Measurements from ENCODE around the gene ZNF410. TPM values are rescaled to one million over a fixed set of nuclear protein-coding genes. Genes with fewer than 3 reads are reported as not detected.

Gene ZNF410
- total and polyA plus RNA-seq, 5 donors from 2014 or later = 76.8 to 93.2 (median 82.6) TPM

Other genes starting within 250 kb of the ZNF410 start
- gene DNAL1, start 241.9 kb upstream of the ZNF410 start, total RNA-seq = 3.4 TPM
- gene DNAL1, start 241.9 kb upstream of the ZNF410 start, polyA plus RNA-seq = 1 to 10 TPM; 3.4 to 5.0 (median 4.1) TPM
- 42.6 TPM for gene PNMA1, start 172.5 kb upstream of the ZNF410 start, total RNA-seq
- gene PNMA1, start 172.5 kb upstream of the ZNF410 start, polyA plus RNA-seq = 10 to 100 TPM; 45.2 to 54.1 (median 51.9) TPM
- gene PTGR2, start 35.0 kb upstream of the ZNF410 start, total RNA-seq = 1.1 TPM
- 1 to 10 TPM in 3 of 4 donors, under 1 TPM in 1; 0.98 to 2.8 (median 1.3) TPM for gene PTGR2, start 35.0 kb upstream of the ZNF410 start, polyA plus RNA-seq
- gene FAM161B, start 63.2 kb downstream of the ZNF410 start, total RNA-seq = 4.6 TPM
- gene FAM161B, start 63.2 kb downstream of the ZNF410 start, polyA plus RNA-seq = 1 to 10 TPM; 1.0 to 2.0 (median 1.5) TPM
- gene COQ6, start 63.4 kb downstream of the ZNF410 start, total RNA-seq = 26.6 TPM
- gene COQ6, start 63.4 kb downstream of the ZNF410 start, polyA plus RNA-seq = 10 to 100 TPM; 12.7 to 29.5 (median 22.2) TPM
- gene ENTPD5, start 132.4 kb downstream of the ZNF410 start, total RNA-seq = 8.0 TPM
- 1 to 10 TPM; 2.9 to 3.9 (median 3.4) TPM for gene ENTPD5, start 132.4 kb downstream of the ZNF410 start, polyA plus RNA-seq
- 1.6 TPM for gene BBOF1, start 132.5 kb downstream of the ZNF410 start, total RNA-seq
- gene BBOF1, start 132.5 kb downstream of the ZNF410 start, polyA plus RNA-seq = 1 to 10 TPM in 2 of 4 donors, under 1 TPM in 2; 0.59 to 2.4 (median 1.3) TPM
- gene ALDH6A1, start 197.6 kb downstream of the ZNF410 start, total RNA-seq = 8.5 TPM
- 10 to 100 TPM; 22.0 to 31.1 (median 23.2) TPM for gene ALDH6A1, start 197.6 kb downstream of the ZNF410 start, polyA plus RNA-seq
- 11.1 TPM for gene LIN52, start 198.1 kb downstream of the ZNF410 start, total RNA-seq
- 10 to 100 TPM; 12.5 to 14.9 (median 14.4) TPM for gene LIN52, start 198.1 kb downstream of the ZNF410 start, polyA plus RNA-seq

Measured in CD4-positive, CD25-positive, alpha-beta regulatory T cell (primary cell).